Activated CD8-positive, alpha-beta T cell treated with anti-CD3 and anti-CD28 coated beads for 36 hours (primary cell): ENCODE data around the gene PARD6G. TPM values are rescaled to one million over a fixed set of nuclear protein-coding genes. Genes with fewer than 3 reads are reported as not detected.

Experiments used
- ATAC-seq: fragments of 200-7000 bp; cut with Tn5 transposase; one replicate; pipeline ENCODE4 v1.10.0; 2021; ENCODE audit warnings: mild to moderate bottlenecking, moderate library complexity
- CTCF ChIA-PET: fragments of 350-600 bp; sonication (Branson Sonifier 250); formaldehyde crosslinking; loops from one replicate; lab custom pipeline; 2021; ENCODE audit warnings: antibody characterized with exemption; lab: Charles Lee
- POLR2A ChIA-PET: fragments of 350-600 bp; sonication (Branson Sonifier 250); formaldehyde crosslinking; loops from one replicate; lab custom pipeline; 2021; ENCODE audit warnings: antibody characterized with exemption; lab: Charles Lee
- DNase-seq: peaks from one replicate; pipeline ENCODE4 v3.0.0-alpha.2; 2020
- H3K27ac Mint-ChIP-seq: one replicate; pipeline ENCODE4 v1.8.0; 2021; ENCODE audit warnings: mild to moderate bottlenecking, mixed read lengths
- H3K27me3 Mint-ChIP-seq: one replicate; pipeline ENCODE4 v1.8.0; 2021; ENCODE audit warnings: mixed read lengths
- H3K36me3 Mint-ChIP-seq: one replicate; pipeline ENCODE4 v1.8.0; 2021; ENCODE audit warnings: low read depth, mixed read lengths
- H3K4me1 Mint-ChIP-seq: one replicate; pipeline ENCODE4 v1.8.0; 2021; ENCODE audit warnings: low read depth, mixed read lengths
- H3K4me3 Mint-ChIP-seq: one replicate; pipeline ENCODE4 v1.8.0; 2021; ENCODE audit warnings: mild to moderate bottlenecking, moderate library complexity, mixed read lengths
- H3K9me3 Mint-ChIP-seq: one replicate; pipeline ENCODE4 v1.8.0; 2021; ENCODE audit warnings: mixed read lengths
- CTCF ChIP-seq: fragments of 200-600 bp; IDR thresholded peaks from one replicate; pipeline ENCODE4 v1.8.0; 2022; ENCODE audit warnings: antibody characterized with exemption, mild to moderate bottlenecking
- intact Hi-C: fragments of 100-400 bp; cut with micrococcal nuclease; formaldehyde crosslinking; loops from one replicate; pipeline ENCODE4 v1.10.0; 2022
- total RNA-seq, 2 experiments: library from RNA; stranded (reverse); gene quantifications; one replicate each; pipeline ENCODE4 v1.2.3, GENCODE V29; 2021

The PARD6G gene
- total RNA-seq, 2 experiments from 2014 or later = 0.16 to 0.23 TPM

- ChIA-PET CTCF (interaction anchor here (0.7 to 6.4 kb wide), 20 partner anchors 8 to 89 kb away, joined by 3 to 61 read pairs (median 4); no protein-coding TSS in a partner anchor), POLR2A (no interaction called here)
- intact Hi-C loops = no loop called here
- Mint-ChIP-seq H3K4me3 (no peak overlapping the region), H3K4me1 (peaks cover 16% of the 10 kb centered on the region), H3K36me3 (no peaks in the 10 kb centered on the region), H3K27ac (no peak overlapping the region), H3K9me3 (peaks cover 1% of the 10 kb centered on the region), H3K27me3 (peaks cover 20% of the 10 kb centered on the region)
- ATAC-seq = no peak
- no peak for TF ChIP-seq CTCF
- no peak for DNase-seq
Measured at GRCh38 chr18:80170395-80171053, 76.8 kb downstream of the PARD6G start.

GRCh38 chr18:80169607-80170006 lies 77.7 kb downstream of the PARD6G start:
- peaks cover 8% of the 10 kb centered on the region for H3K4me1 Mint-ChIP-seq
- peaks cover 17% of the 10 kb centered on the region for H3K27me3 Mint-ChIP-seq
- DNase-seq (no peak), ATAC-seq (no peak)
- ChIA-PET POLR2A (no interaction called here), CTCF (interaction anchor here (1.3 to 6.4 kb wide), 3 partner anchors 11 to 87 kb away, joined by 4 to 61 read pairs (median 39); no protein-coding TSS in a partner anchor)
- H3K36me3 Mint-ChIP-seq = no peaks in the 10 kb centered on the region
- TF ChIP-seq CTCF = no peak
- H3K9me3 Mint-ChIP-seq = peaks cover 5% of the 10 kb centered on the region
- no peak overlapping the region for H3K4me3 Mint-ChIP-seq
- intact Hi-C loops = no loop called here
- H3K27ac Mint-ChIP-seq = no peak overlapping the region

DNA sequence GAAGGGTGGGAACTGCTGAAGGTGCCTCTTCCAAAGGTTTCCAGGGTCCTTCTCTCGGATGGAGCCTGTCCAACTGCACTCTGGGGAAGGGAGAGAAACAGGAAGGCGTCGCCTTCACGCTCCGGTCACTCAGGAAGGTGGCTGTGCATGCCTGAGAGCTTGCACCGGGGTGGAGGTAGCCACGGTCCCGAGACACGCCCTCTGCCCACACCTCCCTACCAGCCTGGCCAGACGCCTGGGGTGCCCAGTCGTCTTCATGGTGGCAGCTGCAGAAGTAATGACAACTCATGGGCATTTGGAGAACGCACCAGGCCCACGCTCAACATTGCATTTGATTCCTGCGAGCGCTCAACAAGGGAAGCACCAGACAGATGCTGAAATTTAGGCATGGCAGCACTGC lies 78.3 kb downstream of the PARD6G start:
- no peaks in the 10 kb centered on the region for H3K36me3 Mint-ChIP-seq
- DNase-seq = no peak
- intact Hi-C loops = no loop called here
- H3K4me1 Mint-ChIP-seq = peaks cover 8% of the 10 kb centered on the region
- ATAC-seq = no peak
- peaks cover 17% of the 10 kb centered on the region for H3K27me3 Mint-ChIP-seq
- no peak overlapping the region for H3K27ac Mint-ChIP-seq
- ChIA-PET CTCF (interaction anchor here (4.6 to 6.4 kb wide), 2 partner anchors 11 to 87 kb away, joined by 39 to 61 read pairs; no protein-coding TSS in a partner anchor), POLR2A (no interaction called here)
- no peak for TF ChIP-seq CTCF
- H3K9me3 Mint-ChIP-seq = peaks cover 10% of the 10 kb centered on the region
- no peak overlapping the region for H3K4me3 Mint-ChIP-seq

DNA sequence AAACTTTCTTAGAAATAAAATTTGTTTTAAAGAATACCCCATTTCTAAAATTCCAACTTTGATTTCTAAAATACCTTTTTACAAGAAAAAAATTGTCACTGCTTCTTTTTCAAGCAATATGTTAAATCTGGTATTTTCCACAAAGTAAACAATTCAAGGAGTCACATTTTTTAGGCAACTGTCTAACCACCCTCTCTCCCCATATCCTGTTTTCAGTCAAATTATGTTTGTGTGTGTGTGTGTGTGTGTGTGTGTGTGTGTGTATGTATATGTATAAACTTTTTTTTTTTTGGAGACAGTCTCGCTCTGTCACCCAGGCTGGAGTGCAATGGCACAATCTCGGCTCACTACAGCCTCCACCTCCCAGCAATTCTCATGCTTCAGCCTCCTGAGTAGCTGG lies 79.0 kb downstream of the PARD6G start:
- H3K9me3 Mint-ChIP-seq = peaks cover 10% of the 10 kb centered on the region
- H3K27me3 Mint-ChIP-seq = peaks cover 17% of the 10 kb centered on the region
- intact Hi-C loops = no loop called here
- TF ChIP-seq CTCF = no peak
- ChIA-PET CTCF (interaction anchor here (4.6 to 6.4 kb wide), 2 partner anchors 10 to 88 kb away, joined by 39 to 61 read pairs; no protein-coding TSS in a partner anchor), POLR2A (no interaction called here)
- H3K27ac Mint-ChIP-seq = no peak overlapping the region
- H3K4me3 Mint-ChIP-seq = no peak overlapping the region
- H3K36me3 Mint-ChIP-seq = no peaks in the 10 kb centered on the region
- ATAC-seq (no peak), DNase-seq (no peak)
- peaks cover 8% of the 10 kb centered on the region for H3K4me1 Mint-ChIP-seq

GRCh38 chr18:80167931-80168330 lies 79.4 kb downstream of the PARD6G start:
- intact Hi-C loops = no loop called here
- Mint-ChIP-seq H3K4me3 (no peak overlapping the region), H3K9me3 (peaks cover 10% of the 10 kb centered on the region), H3K36me3 (no peaks in the 10 kb centered on the region), H3K4me1 (peaks cover 8% of the 10 kb centered on the region), H3K27ac (no peak overlapping the region), H3K27me3 (peaks cover 17% of the 10 kb centered on the region)
- ATAC-seq (no peak), DNase-seq (peak; percentile 13)
- no peak for TF ChIP-seq CTCF
- ChIA-PET POLR2A (interaction anchor here (0.8 kb wide), 1 partner anchor 89 kb away, joined by 3 read pairs; no protein-coding TSS in a partner anchor), CTCF (interaction anchor here (4.6 to 6.4 kb wide), 2 partner anchors 10 to 88 kb away, joined by 39 to 61 read pairs; no protein-coding TSS in a partner anchor)
